Stimulated activated CD8-positive, alpha-beta memory T cell treated with anti-CD3 and anti-CD28 coated beads, Interleukin-12 subunit alpha, Interleukin-12 subunit beta, amount 100 ng/mL, for 1 hour (primary cell): ENCODE measurements around the gene MAP3K14.

Experiments
- DNase-seq: peaks from one replicate; pipeline ENCODE4 v3.0.0-alpha.2; 2020; ENCODE audit warnings: low read depth

Gene MAP3K14

DNA sequence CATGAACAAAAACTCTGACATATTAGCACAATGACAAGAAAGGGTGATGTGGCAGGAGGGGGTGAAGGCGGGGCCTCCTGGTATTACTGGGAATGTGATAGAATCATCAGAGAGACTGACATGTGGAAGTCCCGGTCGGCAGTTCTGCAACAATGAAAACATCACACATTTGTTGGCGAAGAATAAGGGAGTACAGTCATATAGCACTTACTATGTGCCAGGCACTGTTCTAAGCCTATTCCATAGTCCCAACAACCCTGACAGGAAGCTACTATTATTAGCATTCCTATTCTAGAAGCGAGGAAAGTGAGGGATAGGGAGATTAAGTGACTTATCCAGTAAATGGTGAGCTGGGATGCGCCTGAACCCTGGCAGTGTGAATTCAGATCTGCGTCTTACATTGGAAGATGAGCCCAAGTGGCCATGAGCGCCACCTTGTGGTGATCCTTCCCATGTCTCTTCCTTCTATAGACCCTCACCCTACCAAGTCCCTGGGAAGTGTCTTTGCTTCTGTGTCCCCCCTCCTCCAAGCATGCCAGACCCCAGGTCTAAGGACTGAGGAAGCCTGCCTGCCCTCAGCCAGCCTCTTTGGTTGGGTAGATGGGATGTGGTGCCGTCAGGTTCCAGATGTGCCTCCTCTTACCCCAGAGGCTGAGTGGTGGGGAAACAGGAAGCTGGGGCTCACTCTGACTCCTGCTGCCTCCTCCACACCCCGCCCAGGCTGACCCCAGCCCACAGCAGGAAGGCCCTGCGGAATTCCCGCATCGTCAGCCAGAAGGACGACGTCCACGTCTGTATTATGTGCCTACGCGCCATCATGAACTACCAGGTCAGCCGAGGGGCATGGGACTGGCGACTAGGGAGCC, 81.2 kb downstream of the MAP3K14 start:
- peak; percentile 80 for DNase-seq

DNA sequence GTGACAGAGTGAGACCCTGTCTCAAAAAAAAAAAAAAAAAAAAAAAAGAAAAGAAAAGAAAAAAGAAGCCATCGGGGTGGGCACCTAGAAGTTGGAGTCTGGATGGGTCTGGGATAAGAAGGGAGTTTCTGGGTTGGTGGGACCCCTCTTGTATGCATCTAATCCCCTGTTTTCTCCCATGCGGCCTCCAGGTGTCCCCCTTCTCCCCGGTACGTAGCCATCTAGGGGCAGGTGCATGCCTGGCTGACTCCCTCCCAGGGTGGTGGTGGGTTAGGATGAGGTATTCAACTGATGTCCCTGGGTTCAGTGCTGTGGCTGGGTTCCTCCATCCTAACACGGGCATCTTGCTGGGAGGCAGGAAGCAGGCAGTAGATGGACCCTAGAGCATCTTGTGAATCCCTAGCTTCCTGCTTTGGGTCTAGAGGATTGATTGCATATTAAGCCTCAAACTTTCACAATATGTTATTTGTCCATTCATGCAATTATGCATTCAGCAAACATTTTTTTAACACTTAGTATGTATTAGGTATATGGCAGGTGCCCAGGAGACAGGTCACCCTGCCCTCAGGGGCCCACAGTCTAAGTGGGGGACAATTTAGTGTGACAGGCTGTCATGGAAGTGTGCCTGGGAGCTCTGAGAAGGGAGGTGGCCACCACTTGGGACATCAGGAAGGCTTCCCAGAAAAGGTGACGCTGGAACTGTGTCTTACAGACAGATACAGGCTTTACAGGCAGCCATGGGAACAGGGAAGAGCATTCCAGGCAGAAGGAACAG, 82.0 kb downstream of the MAP3K14 start:
- no peak for DNase-seq

DNA sequence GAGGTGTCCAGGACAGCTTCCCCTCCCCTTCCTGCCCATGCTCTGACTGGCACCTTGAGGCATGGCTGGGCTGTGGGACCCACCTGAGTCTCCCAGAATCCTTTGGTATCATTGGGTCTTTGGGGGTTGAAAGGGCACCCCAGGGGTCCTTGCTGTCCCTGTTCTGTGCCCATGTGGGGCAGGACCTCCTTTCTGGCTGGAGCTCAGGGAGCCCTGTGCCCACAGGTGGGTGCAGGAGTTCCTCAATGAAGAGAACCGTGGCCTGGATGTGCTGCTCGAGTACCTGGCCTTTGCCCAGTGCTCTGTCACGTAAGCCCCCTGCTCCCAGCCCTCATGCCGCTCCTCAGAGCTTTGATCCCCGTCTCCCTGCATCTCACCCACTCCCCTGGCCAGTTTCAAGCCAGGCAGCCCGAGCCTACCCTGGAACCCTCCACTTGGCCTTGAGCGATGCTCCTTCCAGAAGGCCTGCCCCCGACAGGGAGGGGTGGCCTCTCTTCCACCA, 83.3 kb downstream of the MAP3K14 start:
- DNase-seq = no peak

DNA sequence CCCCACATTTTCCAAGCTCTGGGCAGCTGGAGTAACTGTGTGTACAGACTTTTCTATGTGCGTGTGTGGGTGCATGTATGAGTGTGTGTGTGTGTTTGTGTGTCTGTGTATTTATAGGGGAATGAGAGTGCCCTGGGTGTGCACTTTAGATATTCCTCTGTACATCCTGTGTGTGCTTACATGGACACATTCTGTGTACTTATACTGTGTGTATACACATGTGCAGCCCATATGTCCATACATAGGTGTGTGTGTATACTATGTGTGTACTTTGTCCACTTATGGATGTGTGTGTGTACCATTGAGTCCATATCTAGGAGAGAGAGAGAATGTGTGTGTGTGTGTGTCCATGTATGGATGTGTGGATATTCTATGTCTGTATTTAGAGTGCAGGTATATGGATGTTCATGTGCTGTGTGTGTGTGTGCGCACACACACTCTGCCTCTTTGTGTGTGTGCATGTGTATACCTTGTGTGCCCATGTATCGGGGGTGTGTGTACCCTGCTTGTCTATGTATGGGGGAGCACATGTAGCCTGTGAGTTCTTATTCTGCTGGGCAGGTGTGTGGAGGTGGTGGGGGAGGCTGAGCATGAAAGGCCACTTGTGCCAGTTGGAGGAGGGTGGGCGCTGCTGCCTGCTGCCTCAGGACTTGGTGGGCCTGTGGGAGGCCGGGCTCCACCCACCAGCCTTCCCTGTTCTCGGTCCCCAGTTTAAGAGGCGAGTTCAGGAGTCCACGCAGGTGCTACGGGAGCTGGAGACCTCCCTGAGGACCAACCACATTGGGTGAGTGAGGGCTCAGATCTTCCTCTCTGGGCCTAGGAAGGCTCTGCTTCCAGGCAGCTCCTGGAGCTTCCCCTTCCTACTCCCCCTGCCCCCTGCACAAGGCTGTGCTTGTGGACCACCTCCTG, 84.1 kb downstream of the MAP3K14 start:
- DNase-seq = no peak

DNA sequence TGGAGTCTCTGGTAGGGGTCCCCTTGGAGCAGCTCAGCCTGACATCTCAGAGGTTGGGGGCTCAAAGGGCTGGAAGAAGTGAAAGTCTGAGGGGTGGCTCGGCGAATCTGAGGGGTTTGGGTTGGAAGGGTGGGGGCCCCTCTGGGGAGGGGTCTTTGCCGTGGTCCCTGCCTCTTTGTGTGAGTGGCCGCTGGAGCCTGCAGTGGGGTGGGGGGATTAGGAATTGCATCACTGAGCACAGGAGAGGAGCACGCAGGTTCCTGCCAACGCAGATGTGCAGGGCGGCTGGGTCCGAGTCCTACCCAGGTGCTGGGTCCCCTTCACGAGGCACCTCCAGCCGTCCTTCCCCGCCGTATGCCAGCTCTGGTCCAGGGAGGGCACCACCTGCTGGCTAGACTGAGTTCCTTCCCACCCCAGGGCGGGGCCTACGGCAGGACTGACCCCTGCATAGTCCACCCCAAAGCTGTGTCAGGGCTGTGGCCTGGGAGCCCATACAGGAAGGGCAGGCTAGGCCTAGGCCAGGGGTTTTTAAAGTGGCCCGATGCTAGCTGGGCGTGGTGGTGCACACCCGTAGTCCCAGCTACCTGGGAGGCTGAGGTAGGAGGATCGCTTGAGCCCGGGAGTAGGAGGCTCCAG, 85.2 kb downstream of the MAP3K14 start:
- DNase-seq = no peak

DNA sequence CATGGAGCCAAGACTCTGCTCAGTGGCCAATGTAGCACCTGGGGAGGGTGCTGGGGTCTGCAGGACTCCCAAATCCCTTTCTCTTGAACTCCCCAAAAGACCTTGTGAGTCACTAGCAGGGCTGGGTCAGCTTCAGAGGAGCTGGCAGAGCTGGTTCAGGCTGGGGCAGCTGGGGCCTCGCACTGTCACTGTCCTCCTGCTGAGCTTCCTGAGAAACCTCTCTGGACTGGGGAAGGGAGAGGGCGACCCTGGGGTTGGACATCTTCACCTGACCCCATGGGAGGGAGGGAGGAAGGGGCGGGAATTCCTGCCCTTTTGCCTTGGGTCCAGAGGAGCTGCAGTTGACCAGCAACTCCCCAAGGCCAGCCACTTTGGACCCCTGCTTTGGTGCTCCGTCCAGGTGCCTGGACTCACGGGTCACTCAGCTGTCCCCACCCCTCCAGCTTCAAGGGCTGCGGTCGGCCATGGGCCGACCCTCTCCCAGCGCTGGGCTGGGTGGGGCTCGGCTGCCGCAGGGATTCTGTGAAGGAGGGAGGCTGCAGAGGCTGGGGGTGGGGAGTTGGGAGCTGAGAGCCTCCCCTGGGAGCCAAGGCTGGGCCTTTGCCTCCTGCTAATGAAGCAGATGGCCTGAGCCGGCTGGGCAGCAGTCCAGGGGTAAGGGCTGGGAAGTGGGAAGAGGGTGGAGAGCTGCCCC, 85.9 kb downstream of the MAP3K14 start:
- DNase-seq = no peak

DNA sequence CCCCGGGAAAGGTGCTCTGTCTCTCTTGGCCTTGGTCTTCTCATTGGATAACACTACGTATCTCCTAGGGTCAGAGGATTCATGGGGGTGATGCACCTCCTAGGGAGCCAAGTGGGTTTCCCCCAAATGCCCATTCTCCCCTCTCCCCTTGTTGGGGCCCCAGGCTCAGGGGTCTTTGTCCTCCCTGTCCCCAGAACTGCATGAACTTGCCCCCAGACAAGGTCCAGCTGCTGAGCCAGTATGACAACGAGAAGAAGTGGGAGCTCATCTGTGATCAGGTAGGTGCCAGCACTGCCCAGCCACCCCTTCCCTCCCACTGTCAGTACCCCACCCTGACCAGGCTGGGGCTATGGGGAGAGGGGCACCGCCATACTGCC, 86.4 kb downstream of the MAP3K14 start:
- no peak for DNase-seq

DNA sequence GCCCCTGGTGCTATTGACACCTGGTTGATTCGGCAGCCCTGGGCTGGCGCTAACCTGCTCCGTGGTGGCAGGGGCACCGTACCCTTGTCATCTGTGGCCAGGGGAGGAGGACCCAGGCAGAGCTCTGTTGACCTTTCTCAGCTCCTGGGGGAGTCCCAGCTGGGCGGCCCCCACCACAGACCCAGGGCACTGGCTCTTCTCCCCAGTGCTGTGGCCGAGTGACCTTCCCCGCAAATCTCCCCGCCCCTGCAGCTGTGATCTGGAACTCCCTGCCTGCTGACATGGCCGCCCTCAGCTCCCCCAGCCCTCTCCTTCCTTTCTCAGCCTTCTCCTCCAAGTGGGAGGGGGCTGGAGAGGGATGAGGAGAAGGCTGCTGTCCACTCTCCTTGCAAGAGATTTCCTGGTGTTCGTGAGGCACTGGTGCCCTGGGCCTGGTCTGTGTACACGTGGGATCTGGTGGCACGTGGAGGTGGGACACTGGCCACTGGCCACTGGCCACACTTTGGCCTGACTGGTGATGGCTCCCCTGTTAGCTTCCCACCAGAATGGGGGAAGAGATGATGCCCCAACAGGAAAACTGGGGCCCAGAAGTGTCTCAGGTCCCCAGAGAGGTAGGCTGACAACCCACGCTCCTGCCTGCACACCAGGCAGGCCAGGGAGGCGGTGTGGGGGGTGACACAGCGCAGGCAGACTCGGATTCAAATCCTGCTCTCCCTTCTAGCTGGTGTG, 87.0 kb downstream of the MAP3K14 start:
- no peak for DNase-seq

DNA sequence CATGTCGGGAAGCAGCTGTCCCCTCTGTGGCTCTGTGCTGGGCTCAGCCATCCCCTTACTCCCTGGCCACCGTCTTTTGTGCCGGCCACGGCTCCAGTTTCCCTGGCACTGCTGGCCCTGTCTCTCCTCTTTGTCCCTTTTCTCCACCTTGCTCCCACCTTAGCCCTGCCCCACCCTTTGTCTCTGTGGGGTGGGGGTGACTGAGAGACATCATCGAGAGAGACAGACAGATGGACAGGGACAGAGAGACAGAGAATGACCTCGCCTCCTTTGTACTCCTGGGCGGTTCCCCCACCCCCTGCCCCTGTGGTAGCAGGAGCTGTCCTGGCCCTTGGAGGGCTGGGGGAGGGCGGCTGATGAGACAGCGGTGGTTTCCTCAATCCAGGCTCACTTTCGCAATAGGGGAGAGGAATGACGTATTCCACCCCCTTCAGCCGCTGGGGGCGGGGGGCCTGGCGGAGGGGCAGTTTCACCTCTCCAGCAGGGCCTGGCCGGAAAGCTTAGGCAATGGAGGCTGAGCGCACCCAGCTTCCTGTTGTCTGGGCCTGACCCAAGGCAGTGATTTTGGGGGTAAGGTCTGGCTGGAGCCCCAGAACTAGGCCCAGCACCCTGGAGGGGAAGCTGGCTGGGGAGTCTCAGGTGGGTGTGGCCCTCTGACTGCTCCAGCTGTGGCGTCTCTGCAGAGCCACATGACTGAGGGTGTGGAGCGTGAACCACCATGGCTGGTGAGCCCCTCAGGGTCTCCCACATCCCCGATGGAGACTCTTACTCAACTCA, 87.9 kb downstream of the MAP3K14 start:
- DNase-seq = peak; percentile 67

DNA sequence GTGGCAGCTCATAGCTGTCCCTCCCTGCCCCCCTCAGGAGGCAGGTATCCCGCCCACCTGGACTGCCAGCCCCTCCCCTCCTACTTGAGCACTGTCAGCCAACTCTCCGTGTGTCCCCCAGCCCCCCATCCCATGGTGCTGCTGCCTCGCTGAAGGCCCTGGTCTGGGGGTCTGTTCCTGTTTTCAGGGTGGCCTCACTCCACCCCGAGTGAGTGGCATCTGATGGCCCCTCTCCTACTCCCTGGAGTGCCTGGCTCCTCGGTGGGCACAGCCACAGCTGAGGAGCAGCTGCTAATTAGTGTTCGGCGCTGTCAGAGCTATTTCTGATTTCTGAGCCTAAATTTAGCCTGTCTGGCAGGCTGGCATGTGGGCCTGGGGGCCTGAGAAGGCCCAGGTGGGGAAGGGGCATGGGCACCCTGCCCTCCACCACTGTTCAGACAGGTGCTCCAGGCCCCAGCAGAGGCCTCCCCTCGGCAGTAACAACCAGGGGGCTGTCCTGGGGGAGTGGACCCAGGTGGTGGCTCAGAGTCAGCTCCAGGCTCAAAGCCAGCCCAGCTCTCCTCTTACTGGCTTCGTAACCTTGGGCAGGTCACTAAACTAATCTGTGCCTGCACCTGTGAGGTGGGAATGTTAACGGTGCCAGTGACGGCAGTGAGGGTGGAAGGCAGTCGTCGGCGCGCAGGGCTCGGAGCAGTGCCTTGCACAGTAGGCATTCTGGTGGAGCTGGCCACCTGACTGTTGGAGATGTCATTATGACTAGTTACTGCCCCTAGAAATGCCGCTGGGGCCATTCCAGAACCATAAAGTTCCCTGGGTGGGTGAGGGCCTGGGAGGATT, 88.7 kb downstream of the MAP3K14 start:
- DNase-seq = no peak

DNA sequence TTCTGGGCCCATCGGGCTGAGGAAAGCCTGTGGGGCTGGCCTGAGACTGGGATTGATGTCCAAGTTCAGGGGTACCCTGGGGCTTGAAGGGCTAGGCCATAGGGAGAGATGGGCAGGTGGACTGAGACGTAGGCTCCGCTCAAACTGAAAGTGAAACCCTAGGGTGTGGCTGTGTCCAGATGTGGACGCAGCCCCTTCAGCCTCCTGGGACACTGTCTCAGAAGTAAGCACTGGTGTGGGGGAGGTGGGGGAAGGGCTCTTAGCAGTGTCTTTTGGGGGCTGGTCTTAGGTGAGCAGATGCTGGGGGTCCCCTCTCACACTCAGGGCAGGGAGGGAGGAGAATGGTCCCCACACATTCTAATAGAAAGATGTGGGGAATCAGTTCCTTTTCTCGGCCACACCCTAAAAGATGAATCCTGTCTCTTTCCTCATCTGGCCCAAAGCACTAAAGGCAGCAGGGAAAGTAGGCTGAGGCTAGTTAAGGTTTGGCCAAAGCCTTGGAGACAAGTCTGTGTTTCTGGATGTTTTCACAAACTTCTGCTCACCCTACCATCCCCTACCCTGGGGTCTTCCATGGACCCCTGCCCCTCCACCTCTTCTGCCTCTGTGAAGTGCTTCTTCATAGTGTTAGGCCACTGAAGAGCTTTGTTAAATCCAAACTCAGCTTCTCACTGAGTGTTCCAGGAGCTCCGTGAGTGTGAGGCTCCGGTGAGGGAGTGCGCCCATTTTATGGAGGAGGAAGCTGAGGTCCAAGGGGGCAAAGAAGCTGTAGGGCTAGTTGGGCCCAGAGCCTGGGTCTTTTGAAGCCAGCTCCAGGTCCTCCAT, 89.5 kb downstream of the MAP3K14 start:
- DNase-seq = no peak

DNA sequence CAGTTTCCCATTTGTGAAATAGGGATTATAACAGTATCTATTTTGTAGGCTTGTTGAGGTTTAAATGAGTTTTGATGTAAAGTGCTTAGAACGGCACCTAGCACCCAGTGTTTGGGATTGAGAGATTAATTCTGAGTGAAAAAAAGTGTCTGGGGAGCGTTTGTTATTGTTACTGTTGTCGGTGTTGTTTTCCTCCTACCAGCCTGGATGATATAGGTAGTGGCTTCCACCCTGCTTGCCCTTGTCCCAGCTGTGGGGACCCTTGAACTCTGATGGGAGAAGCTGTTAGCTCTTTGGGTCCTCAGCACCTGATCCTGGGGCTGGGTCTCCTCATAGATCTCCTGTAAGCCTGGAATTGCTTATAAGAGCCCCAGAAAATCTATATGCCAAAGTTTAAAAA, 90.2 kb downstream of the MAP3K14 start:
- no peak for DNase-seq

DNA sequence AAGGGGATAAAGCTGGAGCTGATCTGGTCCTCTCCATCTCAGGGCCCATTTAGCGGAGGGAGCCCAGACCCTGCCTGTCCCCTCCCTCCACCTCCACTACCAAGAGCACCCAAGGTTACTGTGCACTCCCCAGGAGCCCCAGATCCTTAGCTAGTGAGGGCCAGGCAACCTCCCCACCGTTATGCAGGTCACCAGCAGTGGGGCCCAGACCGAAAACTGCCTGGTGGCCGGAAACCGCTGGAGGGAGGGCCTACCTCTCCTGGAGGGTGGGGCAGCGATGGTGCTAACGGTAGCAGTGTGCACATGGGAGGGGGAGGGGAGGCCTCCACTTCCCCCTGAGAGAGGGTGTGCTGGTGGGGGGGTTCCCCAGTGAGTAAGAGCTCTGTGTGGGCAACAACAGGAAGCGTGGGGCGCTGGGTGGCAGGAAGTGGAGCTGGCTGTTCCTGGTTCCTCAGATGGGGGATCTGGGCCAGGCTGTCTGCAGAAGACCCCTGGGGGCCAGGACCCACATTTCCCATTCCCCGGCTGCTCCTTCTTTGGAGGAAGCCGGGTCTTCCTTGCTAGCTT, 90.8 kb downstream of the MAP3K14 start:
- peak; percentile 90 for DNase-seq

DNA sequence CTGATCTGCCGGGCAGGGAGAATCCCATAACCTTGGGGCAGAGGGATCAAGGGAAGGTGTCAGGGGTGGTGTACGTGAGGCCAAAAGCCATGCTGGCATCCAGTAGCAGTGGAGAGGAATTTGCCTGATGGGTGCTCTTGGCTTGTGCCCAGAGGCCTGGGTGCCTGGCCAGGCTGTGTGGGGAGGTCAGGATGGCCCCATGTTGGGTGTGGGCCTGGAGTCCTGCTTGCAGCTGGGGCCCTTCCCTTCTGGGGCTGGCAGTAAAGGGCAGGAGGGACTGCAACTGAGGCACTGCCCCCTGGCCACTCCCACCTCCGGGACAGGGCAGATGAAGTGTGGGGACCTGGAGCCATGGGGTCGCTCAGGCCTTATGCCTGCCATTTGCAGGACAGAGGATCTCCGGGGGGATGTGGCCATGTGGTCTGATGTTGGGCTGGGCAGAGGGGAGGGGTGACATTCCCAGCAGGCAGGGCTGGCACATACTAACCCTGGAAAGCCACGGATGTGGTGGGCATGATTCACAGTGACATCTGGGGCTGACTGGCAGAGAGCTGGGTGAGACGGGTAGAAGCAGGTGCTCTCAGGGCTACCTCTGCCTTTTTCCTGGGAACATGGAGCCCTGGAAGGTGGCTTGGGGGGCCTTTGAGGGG, 91.6 kb downstream of the MAP3K14 start:
- DNase-seq = no peak

DNA sequence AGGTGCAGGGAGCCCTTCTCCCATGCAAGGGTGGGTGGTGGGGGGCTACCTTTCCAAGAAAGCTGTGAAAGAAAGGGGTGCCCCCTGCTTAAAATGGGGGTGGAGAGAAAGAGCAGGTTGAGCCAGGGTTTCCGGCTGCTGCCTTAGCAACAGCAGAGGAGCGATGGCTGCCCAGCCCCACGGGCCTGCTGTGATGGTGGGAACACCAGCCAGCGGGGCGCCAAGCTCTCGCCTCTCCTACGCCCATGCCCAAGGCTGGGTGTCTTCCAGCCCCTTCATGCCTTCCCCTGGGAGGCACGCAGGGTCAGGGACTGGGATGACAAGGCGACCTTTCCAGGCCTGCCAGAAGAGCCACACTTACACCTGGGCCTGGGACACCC, 92.2 kb downstream of the MAP3K14 start:
- no peak for DNase-seq

DNA sequence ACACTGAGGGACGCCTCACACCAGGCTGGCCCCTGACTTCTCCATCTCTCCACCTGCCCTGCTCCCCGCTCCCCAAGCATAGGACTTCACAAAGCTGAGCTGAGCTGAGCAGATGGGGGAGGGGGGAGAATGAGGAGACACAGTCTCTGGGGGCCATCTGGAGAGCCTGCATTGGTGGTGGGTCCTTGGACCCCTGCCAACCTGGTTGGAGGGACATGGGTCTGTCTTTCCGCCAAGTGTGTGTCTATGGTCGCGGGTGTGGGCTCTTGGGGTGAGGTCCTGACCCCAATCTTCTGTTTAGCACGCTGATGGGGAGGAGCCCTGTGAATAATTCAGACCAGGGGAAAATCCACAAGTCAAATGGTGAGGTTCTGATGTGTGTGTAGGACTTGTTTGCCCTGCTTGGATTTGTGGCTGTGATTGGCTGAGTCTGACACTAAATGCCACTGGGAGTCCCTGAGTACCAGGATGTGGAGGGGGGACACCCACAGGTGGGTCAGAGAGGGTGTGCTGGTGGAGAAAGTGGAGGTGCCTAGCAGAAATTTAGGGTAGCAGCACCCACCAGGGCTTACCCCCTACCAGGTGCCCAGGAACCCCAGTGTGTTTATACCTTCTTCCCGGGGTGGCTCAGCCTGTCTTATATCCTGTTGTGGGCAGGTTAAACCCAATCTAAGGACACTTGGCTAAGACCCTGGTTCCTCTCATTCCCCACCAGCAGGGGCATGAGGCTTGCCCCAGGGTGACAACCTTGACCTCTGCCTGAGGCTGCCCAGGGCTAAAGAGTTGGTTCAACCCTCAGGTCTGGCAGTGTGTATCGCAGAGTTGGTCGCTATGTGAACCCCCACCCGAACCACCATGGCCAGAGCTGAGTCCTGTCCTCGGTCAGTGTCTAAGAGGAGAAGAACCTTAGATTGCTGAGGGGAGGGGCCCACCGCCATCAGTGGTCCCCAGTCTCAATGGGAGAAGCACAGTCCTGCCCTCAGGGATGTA, 93.0 kb downstream of the MAP3K14 start:
- no peak for DNase-seq
